DMS 273 (cell line): Measurements from ENCODE around the gene NDUFAF5.

Source experiments
- DNase-seq: peaks from one replicate; lab custom pipeline; 2025; ENCODE audit not compliant: unreplicated experiment; lab: John Stamatoyannopoulos, UW

NDUFAF5 gene

DNA sequence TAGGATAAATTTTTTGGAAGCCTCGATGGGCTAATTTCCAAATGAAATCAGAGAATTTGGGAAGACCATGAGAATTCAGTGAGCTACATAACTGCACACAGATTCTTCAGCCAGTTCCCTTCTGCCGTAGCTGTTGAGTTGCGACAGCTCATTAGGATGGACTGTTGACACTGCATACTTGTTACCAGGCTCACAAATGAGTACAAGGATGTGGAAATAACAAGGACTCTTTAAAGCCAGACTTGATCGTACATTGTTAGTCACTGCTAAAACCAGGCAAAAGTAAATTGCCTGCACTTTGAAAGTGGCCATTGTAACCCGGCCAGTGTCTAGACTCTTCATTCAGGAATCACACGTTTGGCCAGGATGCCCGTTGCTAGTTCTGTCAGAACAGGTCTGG, 37.0 kb downstream of the NDUFAF5 start:
- DNase-seq = no peak

DNA sequence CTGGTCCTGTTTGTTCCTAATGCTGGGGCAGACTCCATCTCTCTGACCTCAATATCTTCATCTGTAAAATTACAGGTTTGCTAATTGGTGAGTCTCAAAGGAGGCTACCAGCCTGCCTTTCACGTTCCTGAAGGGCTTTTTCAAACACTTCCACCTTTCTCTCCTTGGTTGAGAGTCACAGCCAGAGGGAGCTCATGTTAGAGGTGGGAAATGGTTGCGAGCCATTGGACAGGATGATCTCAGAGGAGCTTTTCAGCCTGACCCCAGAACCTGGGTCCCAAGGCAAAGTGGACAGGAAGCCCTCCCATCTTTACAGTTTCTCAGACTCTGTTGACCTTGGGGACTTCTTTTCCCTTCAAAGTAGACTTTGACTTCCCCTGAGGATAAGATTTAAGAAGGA, 37.6 kb downstream of the NDUFAF5 start:
- peak; percentile 7 for DNase-seq

DNA sequence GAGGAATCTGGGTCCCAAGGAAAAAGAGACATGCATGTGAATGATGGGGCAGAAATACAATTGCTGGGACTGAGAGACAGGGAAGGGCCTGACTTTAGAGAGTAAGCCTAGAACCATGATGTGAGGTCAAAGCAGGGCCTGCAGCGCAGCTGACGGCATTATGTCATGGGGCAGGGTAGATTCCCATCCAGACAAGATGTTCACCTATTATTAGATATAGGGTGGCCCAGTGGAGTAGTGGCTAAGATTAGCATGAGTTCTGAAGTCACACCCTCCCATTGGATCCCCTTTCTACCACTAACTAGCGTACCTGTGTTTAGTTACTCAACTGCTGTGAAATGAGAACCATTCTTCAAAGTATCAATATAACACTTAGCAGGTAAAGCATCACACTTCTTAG, 39.6 kb downstream of the NDUFAF5 start:
- DNase-seq = no peak

DNA sequence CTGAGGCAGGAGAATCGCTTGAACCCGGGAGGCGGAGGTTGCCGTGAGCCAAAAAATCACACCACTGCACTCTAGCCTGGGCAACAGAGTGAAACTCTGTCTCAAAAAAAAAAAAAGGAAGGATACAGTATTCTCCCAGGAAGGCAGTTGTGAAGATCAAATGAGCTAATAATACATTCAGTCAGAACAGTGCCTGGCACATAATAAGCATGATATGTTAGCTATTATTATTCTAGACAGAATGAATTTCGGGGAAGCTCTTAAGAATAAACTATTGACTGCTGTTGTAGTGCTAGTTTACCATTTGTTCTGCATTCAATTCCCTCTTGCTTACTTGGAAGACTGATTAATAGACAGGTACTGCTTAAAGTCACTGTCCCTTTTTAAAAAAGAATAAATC, 40.6 kb downstream of the NDUFAF5 start:
- DNase-seq = no peak

DNA sequence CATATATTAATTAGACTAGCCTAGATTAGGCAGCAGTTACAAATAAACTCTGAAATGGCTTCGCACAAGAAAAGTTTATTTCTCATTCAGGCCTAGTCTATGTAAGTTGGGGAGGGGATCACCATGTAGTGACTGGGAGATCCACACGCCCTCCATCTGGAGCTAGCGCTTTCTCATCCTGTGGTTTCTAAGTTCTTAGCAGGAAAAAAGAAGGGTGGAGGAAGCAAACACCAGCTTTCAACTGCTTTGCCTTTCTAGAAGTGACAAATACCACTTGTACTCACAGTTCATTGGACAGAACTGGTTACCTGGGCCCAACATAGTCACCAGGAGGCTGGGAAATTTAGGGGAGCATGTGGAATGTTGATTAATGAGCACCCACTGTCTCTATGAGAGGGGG, 46.6 kb downstream of the NDUFAF5 start:
- no peak for DNase-seq

DNA sequence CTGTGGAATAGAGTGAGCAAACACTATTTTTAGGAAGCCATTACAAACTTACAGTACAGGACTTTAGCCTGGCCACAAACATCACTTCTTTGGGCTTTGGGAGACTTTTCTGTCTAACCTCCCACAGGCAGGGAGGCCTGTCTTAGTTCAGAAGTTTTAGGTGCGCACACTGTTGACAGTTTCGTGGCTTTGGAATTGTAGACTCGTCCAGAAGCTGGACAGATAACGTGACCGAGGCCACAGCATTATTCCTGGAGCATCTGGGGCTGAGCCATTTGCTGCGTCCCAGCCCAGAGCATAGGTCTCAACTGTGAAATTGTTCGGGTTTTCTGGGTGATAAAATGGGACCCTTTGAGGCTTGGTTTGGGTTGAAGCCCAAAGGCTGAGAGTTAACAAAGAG, 53.8 kb downstream of the NDUFAF5 start:
- no peak for DNase-seq

DNA sequence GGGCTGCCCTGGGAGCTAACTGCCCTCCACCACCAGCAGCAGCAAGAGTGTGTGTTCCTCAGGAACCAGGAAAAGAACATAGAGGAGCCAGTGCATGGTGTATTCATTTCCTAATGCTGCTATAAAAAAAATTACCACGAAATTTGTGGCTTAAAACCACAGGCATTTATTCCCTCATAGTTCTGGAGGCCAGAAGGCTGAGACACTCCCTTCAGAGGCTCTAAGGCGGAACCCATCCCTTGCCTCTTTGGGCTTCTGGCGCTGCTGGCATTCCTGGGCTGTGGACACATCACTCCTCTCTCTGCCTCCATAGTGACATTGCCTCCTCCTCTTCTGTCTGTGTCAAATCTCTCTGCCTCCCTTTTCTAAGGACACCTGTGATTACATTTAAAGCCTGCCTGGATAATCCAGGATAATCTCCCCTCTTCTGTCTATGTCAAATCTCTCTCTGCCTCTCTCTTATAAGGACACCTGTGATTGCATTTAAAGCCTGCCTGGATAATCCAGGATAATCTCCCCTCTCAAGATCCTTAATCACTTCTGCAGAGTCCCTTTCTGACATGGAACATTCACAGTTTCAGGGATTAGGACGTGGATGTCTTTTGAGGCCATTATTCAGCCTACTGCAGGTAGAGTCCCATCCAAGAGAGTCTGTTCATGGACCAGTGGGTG, 54.7 kb downstream of the NDUFAF5 start:
- no peak for DNase-seq

DNA sequence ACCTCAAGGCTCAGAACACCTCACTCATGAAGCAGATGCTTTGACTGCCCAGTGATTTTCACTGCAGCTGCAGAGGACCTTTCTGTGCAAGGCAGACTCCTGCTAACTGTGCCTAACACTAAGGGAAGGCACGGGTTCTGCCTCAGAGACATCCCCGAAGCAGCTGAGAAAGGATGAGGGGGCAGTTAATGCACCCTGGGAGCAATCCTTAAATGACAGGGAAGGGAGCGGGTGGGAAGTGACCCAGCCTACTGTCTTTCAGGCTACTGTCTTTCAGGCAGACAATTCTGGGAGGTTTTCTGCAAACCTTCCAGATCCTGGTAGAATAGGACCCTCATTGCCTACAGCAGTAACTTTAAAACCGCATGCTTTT, 55.3 kb downstream of the NDUFAF5 start:
- DNase-seq = no peak

DNA sequence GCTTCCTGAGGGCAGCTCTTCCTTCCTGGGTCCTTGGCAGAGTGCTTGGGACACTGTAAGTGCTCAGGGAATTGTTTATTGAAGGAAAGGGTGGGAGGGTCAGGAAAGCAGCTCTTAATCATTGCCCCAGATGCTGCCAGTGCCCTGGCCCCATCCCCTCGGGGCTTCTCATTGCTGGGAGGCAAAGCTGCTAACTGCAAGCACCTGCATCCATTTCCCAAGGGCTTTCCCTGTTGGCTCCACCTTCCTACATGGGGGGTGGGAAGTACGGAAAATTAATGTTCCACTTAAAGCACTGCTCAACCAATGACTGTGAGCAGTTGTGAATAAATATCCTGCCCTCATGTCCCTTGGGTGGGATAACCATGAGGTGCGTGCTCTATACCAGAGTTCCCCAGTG, 56.4 kb downstream of the NDUFAF5 start:
- no peak for DNase-seq

DNA sequence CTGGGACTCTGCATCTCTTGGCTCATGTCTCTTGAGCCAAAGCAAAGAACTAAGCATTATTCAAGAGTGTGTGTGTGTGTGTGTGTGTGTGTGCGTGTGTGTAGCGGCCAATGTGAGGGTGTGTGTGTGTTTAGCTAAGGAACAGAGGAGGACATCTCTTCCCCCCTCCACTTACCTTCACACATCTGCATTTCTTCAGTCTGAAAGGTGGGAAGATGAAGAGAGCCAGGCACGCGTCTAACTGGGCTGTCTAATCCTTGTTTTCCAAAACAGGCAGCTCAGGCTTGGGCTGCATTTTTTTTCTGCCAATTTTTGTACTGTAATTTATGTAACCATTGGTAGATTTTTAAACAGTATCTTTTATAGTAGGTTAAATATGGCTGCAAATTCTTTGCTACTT, 59.5 kb downstream of the NDUFAF5 start:
- DNase-seq = no peak

DNA sequence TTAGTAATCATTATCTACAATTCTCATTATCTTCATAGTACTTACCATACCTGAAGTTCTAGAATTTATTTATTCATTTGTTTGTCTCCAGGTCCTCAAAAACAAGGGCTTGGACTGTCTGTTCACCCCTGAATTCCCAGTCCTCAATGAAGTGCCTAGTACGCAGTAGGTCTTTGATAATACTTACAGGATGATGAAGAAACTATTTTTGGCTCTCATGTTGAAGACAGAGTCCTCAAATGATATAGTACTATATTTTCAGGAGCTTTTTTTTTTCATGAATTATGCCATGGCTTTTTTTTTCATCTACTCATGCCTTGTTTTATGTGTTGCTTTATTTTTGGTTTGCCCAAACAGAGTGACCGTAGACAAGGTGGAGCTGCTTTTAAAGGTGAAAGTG, 66.5 kb downstream of the NDUFAF5 start:
- DNase-seq = no peak

DNA sequence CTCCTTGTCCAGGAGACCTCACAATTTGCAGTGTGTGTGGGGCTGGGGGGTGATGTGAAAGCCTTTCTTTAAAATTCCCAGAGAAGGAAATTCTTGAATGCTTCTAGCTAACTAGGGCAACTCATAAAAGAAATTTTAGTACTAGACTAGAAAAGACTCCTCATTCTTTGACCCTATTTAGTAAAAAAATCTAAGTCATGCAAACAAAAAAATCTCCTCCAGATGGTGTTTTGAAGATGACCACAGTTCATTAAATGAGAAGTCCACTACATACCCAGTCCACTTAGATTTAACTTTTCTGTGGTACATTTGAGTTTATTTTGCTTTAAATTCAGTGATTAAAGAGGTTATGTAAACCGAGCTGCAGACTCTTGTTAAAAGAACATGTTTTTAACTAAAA, 67.5 kb downstream of the NDUFAF5 start:
- no peak for DNase-seq

DNA sequence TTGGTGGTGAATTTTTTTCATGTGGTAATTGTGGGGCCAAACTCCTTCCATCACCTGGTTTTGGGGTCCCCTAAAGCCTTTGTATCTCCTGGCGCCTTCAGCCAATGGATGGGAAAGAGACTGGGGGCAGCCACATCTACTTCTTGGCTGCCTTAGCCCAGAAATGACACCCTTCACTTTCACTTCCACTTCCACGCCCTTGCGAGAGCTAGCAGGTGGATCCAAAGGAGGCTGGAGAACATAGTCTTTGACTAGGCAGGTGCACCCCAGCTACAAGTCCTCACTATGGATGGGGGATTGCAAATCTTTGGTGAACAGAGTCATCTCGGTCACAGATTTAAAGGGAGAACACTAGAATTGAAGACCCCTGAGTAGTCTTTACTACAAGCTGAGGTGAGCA, 70.8 kb downstream of the NDUFAF5 start:
- DNase-seq = no peak

DNA sequence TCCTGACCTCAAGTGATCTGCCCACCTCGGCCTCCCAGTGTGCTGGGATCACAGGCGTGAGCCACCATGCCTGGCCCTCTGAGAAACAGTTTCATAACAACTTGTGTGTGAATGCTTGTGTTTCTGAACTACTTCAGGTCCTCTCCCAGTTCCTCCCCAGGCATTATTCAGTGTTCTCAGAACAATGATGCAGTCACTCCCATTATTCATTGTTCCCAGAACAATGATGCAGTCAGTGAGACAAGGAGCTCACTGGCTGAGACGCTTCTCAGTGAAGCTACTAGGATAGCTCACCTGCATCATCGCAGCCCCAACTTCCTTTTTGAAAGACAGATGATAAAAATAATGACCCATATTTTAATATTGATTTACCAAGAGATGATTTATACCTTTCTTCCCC, 71.5 kb downstream of the NDUFAF5 start:
- DNase-seq = no peak

DNA sequence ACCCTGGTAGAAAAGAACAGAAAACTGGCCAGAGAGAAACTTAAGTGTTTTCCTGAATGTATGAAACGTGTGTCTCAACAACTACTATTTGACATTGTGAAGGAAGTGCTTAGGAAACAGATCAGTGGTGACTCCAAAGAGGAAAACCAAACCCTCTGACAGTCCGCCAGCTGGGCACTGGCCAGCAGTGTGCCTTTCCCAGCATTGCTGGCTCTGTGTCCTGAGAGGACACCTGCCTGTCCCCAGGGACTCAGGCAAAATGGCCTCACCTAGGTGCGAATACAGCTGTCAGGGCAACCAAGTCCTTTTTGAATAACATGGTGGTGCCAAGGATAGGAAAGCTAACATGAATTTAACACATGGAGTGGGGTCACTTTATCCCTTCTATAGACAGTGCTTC, 72.5 kb downstream of the NDUFAF5 start:
- DNase-seq = no peak

DNA sequence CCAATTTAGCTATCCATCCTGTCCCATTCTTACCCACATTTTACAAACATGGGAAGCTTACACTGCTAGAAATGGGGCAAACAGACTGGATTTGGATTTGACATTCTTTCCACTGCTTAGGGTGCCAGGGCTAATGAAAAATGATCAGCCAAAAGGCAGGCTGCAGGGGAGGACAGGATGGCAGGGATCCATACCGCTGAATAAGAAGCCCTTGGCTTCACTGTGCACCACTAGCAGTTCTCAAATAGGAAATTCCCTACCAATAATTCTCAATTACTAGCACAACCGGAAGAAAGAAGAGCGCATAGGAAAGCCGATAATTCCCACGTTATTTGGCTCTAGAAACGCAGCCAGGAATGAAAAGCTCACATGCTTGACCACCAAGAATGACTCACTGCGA, 73.1 kb downstream of the NDUFAF5 start:
- DNase-seq = no peak

DNA sequence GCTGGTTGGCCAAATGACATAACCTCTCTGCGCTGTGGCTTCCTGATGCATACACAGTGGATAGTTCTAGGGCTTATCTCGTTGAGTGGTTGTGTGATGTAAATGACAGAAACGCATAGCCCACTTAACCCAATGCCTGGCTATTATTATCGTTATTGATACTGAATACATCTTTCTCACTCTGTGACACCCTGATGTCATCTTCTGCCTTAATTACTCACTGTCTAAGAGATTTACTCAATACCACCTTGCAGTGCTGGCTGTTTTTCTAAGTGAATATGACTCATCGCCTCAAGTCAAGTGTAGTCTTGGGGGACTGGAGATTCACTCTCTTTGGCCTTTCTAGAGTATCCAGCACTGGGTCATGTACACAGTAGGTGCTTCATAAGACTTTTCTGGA, 73.6 kb downstream of the NDUFAF5 start:
- no peak for DNase-seq

DNA sequence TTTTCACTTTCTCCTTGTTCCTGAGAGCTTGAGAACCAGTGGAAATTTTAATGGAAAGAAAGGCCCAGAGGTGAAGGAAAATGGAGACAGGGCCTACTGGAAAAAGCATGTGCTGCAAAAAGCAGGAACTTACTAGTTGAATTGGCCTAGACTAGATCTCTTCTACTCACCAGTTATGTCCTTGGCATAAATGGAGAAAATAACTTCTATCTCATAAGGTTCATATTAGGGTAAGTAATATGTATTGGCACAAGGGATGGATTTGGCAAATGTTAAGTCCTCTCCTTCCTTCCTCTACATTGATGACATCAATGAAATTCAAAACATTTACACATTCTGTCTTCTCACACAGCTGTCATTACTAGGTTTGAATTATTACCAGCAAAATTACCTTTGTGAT, 74.0 kb downstream of the NDUFAF5 start:
- DNase-seq = no peak

DNA sequence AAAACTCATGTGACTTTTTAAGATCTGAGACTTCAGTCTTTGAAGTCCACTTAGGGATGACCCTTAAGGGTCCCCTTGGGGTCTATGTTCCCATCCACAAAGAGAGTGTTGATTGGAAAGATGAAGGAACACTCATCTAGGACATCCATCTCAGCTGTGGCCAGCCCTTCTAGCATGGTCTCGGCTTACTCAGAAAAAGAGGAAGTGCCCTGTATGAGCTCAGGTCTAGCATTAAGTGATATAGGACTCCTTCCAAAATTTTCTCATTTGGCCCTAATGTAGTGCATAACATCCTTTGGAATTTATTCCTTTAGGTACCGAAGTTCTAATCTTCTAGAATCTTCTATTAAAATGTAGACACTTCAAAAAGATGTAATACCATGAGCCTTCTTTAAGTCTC, 77.4 kb downstream of the NDUFAF5 start:
- DNase-seq = no peak

DNA sequence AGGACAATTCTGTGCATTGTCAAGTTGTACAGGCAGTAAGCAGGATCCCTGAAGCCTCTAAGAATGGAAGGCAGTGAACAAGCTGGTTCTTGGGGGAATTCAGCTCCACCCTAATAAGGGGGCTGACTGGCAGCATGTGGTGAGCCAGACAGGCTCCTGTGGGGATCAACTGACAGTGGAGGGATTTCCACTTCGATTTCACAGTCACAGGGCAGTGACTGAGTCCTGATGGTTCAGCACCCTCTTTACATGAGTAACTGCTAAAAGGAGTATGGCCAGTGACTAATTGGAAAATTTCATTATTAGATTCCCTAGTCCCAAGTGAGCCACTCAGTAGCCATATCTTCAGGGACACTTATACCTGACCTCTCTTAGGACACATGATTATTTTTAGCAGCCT, 78.4 kb downstream of the NDUFAF5 start:
- DNase-seq = no peak

DNA sequence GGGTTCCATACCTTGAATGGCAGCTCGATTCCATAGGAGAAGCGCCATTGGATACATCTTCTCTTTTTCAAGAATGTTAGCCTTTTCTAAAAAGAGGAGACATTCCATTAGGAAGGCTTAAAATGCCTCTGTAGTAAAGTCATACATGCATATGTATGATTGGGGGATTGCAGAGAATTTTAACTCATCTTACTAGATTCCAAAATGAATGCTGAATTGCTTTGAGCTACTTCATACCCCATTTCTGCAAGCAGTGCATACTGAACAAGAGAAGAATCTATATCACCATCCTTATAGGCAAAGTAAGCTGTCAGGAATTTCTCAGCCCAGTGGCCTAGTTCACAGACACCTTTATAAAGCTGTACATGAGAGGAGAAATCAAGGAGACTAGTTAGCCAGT, 80.3 kb downstream of the NDUFAF5 start:
- no peak for DNase-seq

DNA sequence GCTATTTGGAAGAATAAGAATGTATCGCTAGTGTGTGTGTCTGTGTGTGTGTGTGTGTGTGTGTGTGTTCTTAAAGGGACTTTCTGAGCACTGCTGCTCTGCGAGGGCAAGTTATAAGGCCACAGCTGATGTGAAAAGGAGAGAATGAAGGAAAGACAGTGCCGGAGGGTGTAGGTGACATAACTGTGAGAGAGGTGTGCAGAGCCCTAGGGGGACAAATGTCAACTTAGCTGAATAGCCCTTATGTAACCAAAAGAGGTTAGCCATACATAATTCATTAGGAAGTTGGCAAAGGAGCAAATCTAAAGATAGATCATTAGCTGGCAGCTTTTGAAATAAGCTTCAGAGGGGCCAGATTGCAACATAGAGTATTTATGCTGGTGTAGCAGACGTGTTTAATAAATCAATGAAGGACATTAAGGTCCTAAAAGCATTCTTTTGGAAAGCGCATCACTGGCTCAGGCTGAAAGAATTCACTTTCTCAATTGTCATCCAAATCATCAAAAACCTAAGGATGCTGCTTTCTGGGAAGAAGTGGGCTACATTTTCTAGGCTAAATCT, 81.0 kb downstream of the NDUFAF5 start:
- DNase-seq = peak; percentile 41

DNA sequence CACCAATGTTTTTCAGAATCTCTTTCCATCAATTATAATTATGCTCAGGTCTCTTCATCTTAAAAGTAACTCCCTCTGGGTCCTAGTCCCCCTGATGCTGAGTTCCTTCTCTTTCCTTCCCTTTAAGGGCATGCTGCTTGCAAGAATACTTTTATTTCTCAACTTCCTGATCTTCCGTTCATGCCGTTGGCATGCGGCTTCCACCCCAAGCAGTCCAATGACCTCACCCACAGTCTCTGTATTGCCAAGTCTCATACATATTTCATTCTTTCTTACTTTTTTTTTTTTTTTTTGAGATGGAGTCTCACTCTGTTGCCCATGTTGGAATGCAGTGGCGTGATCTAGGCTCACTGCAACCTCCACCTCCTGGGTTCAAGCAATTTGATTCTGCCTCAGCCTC, 83.5 kb downstream of the NDUFAF5 start:
- no peak for DNase-seq
